Activated naive CD8-positive, alpha-beta T cell treated with anti-CD3 and anti-CD28 coated beads for 36 hours (primary cell): ENCODE results near the gene RGS14. TPM values are rescaled to one million over a fixed set of nuclear protein-coding genes. Genes with fewer than 3 reads are reported as not detected.
"Not testable (repeated sequence)": the region's sequence is repeated elsewhere in the genome, so short reads cannot be mapped to it uniquely, and the experiment has no call there.

Experiments used
- DNase-seq: peaks from one replicate; pipeline ENCODE4 v3.0.0; 2021
- H3K27ac Mint-ChIP-seq: one replicate; pipeline ENCODE4 v1.8.0; 2022; ENCODE audit warnings: mild to moderate bottlenecking, moderate library complexity, mixed read lengths
- H3K27me3 Mint-ChIP-seq: one replicate; pipeline ENCODE4 v1.8.0; 2022; ENCODE audit warnings: mild to moderate bottlenecking, mixed read lengths
- H3K36me3 Mint-ChIP-seq: one replicate; pipeline ENCODE4 v1.8.0; 2021; ENCODE audit warnings: mild to moderate bottlenecking, mixed read lengths
- H3K4me1 Mint-ChIP-seq: one replicate; pipeline ENCODE4 v1.8.0; 2021; ENCODE audit warnings: mixed read lengths
- H3K4me3 Mint-ChIP-seq: one replicate; pipeline ENCODE4 v1.8.0; 2022; ENCODE audit warnings: mild to moderate bottlenecking, moderate library complexity, mixed read lengths
- H3K9me3 Mint-ChIP-seq: one replicate; pipeline ENCODE4 v1.8.0; 2022; ENCODE audit warnings: mixed read lengths
- total RNA-seq, 2 experiments: library from RNA; stranded (reverse); gene quantifications; one replicate each; pipeline ENCODE4 v1.2.3, GENCODE V29; 2021

RGS14 gene
- total RNA-seq, 2 experiments from 2014 or later: 38.9 to 41.2 TPM

- peak within 1 kb of the TSS; percentile 100 for H3K27ac Mint-ChIP-seq
- peaks cover 14% of the 10 kb centered on the region for H3K36me3 Mint-ChIP-seq
- peak; percentile 93 for DNase-seq
- H3K27me3 Mint-ChIP-seq: no peaks in the 10 kb centered on the region
- H3K4me3 Mint-ChIP-seq: peak within 1 kb of the TSS; percentile 97
- H3K9me3 Mint-ChIP-seq: peaks cover 10% of the 10 kb centered on the region
- peaks cover 48% of the 10 kb centered on the region for H3K4me1 Mint-ChIP-seq
Observed at GRCh38 chr5:177351392-177352329, 6.1 kb upstream of the RGS14 start, which contains the start of gene LMAN2. Gene LMAN2, minus strand, starts transcription at chr5:177351668. Its CDS starts 21 bp downstream, at chr5:177351647.

- no peaks in the 10 kb centered on the region for H3K27me3 Mint-ChIP-seq
- DNase-seq: no peak
- H3K4me1 Mint-ChIP-seq: peaks cover 47% of the 10 kb centered on the region
- H3K36me3 Mint-ChIP-seq: peaks cover 14% of the 10 kb centered on the region
- H3K27ac Mint-ChIP-seq: no peak overlapping the region
- H3K4me3 Mint-ChIP-seq: no peak overlapping the region
- peaks cover 10% of the 10 kb centered on the region for H3K9me3 Mint-ChIP-seq
Observed at GRCh38 chr5:177353093-177353492, 4.6 kb upstream of the RGS14 start.

GRCh38 chr5:177354256-177354655 is 3.5 kb upstream of the RGS14 start:
- Mint-ChIP-seq H3K4me1 (peaks cover 53% of the 10 kb centered on the region), H3K36me3 (peaks cover 14% of the 10 kb centered on the region), H3K4me3 (no peak overlapping the region), H3K9me3 (peaks cover 10% of the 10 kb centered on the region), H3K27me3 (no peaks in the 10 kb centered on the region), H3K27ac (no peak overlapping the region)
- DNase-seq: no peak

- H3K36me3 Mint-ChIP-seq: peaks cover 12% of the 10 kb centered on the region
- H3K9me3 Mint-ChIP-seq: peaks cover 10% of the 10 kb centered on the region
- H3K4me3 Mint-ChIP-seq: no peak overlapping the region
- H3K27ac Mint-ChIP-seq: no peak overlapping the region
- peaks cover 55% of the 10 kb centered on the region for H3K4me1 Mint-ChIP-seq
- no peaks in the 10 kb centered on the region for H3K27me3 Mint-ChIP-seq
- DNase-seq: no peak
Observed at GRCh38 chr5:177354711-177355110, 3.0 kb upstream of the RGS14 start.

DNA sequence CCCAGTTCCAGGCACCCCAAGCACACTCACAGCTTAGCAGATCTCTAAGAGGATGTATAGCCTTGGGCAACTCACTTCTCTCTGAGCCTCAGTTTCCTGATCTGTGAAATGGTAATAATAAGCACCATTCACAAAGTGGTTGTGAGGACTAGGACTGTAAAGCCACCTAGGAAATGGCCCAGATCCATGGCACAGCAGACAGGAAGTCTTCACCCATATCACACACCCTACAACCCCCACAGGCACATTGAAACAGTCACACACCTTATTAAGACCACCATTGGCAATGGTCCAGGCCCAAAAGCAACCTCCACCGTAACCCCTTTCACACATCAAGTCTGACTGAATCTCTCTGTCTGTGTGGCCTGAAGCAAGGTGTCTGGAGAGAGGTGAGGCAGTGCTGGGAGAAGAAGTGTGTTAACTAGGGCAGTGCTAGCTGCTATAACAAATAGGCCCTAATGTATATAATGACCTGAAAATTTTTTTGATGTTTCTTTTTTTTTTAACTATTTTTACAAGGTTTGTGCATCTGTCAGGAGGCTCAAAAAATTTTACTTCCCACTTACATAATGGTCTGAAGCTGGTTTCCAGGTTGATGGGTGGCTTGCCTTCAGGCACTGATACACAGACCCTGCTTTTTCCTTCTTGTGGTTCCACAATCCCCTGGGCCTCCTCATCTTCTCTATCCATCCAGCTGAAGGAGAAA is 2.4 kb upstream of the RGS14 start:
- H3K9me3 Mint-ChIP-seq: peaks cover 10% of the 10 kb centered on the region
- no peak overlapping the region for H3K4me3 Mint-ChIP-seq
- peaks cover 56% of the 10 kb centered on the region for H3K4me1 Mint-ChIP-seq
- DNase-seq: no peak
- no peak overlapping the region for H3K27ac Mint-ChIP-seq
- H3K36me3 Mint-ChIP-seq: peaks cover 12% of the 10 kb centered on the region
- H3K27me3 Mint-ChIP-seq: no peaks in the 10 kb centered on the region

- H3K4me1 Mint-ChIP-seq: peaks cover 54% of the 10 kb centered on the region
- no peak for DNase-seq
- H3K36me3 Mint-ChIP-seq: peaks cover 12% of the 10 kb centered on the region
- H3K27ac Mint-ChIP-seq: no peak overlapping the region
- peaks cover 10% of the 10 kb centered on the region for H3K9me3 Mint-ChIP-seq
- no peak overlapping the region for H3K4me3 Mint-ChIP-seq
- no peaks in the 10 kb centered on the region for H3K27me3 Mint-ChIP-seq
Observed at GRCh38 chr5:177355868-177356168, 1.9 kb upstream of the RGS14 start.

DNA sequence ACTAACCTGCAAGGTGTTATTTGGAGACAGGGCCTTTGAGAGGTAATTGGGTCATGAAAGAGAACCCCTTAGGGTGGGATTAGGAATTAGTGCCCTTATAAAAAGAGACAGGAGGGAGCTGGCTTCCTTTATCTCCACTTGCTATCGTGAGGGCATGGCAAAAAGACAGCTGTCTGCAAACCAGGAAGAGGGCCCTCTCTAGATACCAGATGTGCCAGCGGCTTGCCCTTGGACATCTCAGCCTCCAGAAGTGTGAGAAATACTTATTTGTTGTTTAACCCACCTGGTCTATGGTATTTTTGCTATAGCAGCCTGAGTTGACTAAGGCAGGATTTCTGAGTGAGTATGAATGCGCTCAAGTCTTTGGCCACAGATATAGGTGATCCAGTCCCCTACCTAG is 978 bp upstream of the RGS14 start:
- Mint-ChIP-seq H3K9me3 (peaks cover 10% of the 10 kb centered on the region), H3K36me3 (peaks cover 13% of the 10 kb centered on the region), H3K4me3 (peak overlapping the region; percentile 92), H3K27me3 (no peaks in the 10 kb centered on the region), H3K4me1 (peaks cover 61% of the 10 kb centered on the region), H3K27ac (peak overlapping the region; percentile 87)
- DNase-seq: no peak

DNA sequence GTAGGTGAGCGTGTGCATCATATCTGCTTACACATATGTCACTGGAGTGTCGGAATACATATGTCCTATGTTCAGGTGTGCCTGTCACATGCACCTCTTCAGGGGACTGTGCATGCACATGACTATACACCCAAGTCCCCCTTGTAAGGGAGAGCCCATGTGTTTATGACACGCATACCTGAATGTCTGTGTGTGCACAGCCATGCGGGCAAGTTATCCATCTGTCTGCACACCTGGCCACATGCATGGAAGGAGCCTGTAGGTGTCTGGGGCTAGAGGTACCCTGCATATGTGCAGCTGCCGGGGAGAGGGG is 622 bp upstream of the RGS14 start:
- H3K4me3 Mint-ChIP-seq: peak overlapping the region; percentile 92

DNA sequence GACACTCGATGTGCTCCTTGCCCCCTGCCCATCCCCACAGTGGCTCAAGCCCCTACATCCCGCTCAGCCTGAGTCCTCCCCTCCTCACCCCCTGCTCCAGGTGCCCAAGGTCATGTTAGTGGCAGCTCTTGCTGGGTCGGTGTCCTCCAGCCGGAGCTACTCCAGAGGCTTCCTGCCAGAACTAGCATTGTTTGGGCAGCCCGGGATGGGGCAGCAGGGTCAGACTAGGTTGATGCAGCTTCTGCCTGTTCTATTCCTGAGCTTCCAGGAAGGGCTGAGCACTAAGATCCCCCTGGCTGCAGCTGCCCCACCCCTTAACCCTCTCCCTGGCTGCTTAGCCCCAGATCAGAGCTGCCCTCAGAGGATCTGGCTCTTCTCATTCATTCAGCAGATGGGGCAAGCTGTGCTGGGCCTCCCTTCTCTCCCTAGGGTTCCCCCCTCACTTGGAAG is 671 bp downstream of the RGS14 start:
- H3K4me1 Mint-ChIP-seq: peaks cover 72% of the 10 kb centered on the region
- DNase-seq: no peak
- H3K4me3 Mint-ChIP-seq: peak overlapping the region; percentile 92
- peaks cover 14% of the 10 kb centered on the region for H3K36me3 Mint-ChIP-seq
- peaks cover 10% of the 10 kb centered on the region for H3K9me3 Mint-ChIP-seq
- H3K27me3 Mint-ChIP-seq: no peaks in the 10 kb centered on the region
- H3K27ac Mint-ChIP-seq: peak overlapping the region; percentile 86

More for the DNA sequence above, 622 bp upstream of the RGS14 start:
- Mint-ChIP-seq H3K27ac (peak overlapping the region; percentile 87), H3K9me3 (peaks cover 10% of the 10 kb centered on the region), H3K4me1 (peaks cover 62% of the 10 kb centered on the region), H3K36me3 (peaks cover 14% of the 10 kb centered on the region), H3K27me3 (no peaks in the 10 kb centered on the region)
- no peak for DNase-seq

DNA sequence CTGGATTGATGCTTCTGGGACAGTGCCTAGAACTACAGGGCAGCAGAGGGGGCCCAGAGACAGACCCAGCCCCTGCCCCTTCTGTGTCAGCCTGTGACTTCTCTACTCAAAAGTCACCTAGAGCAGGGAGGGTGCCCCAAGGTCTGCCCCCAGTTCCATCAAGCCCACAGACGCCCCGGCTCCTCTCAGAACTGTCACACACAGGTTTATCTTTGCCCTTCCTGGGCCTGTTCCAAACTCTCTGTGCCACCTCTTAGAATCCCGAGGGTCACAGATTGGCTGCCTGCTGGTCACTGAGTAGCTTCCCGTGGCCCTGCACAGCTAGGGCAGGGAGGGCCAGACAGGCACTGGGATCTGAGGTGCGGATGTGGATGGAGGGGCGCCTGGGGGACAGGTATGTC is 1.7 kb downstream of the RGS14 start:
- Mint-ChIP-seq H3K27me3 (no peaks in the 10 kb centered on the region), H3K36me3 (peaks cover 14% of the 10 kb centered on the region), H3K4me3 (peak overlapping the region; percentile 92), H3K27ac (peak overlapping the region; percentile 86), H3K9me3 (peaks cover 10% of the 10 kb centered on the region), H3K4me1 (peaks cover 79% of the 10 kb centered on the region)
- no peak for DNase-seq

- Mint-ChIP-seq H3K36me3 (peaks cover 14% of the 10 kb centered on the region), H3K27ac (peak overlapping the region; percentile 86), H3K4me3 (peak overlapping the region; percentile 92), H3K27me3 (no peaks in the 10 kb centered on the region), H3K9me3 (peaks cover 6% of the 10 kb centered on the region), H3K4me1 (peaks cover 82% of the 10 kb centered on the region)
- no peak for DNase-seq
Observed at GRCh38 chr5:177359860-177360259, 2.1 kb downstream of the RGS14 start.

DNA sequence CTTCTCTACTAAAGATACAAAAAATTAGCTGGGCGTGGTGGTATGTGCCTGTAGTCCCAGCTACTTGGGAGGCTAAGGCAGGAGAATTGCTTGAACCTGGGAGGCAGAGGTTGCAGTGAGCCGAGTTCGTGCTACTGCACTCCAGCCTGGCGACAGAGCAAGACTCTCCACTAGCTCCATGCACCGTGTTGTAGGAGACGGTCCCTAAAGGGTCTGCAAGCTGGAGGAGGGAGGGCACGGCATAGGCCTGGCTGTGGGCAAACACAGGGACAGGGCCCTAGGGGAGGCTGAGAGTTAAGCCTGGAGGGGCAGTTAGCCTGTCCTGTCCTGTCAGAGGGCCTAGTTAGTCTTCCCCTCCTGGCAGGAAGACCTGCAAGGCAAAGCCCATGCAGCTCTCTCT is 3.0 kb downstream of the RGS14 start:
- peaks cover 83% of the 10 kb centered on the region for H3K4me1 Mint-ChIP-seq
- H3K36me3 Mint-ChIP-seq, H3K27me3 Mint-ChIP-seq, H3K9me3 Mint-ChIP-seq, DNase-seq, H3K4me3 Mint-ChIP-seq: not testable (repeated sequence)
- H3K27ac Mint-ChIP-seq: peak overlapping the region; percentile 29

DNA sequence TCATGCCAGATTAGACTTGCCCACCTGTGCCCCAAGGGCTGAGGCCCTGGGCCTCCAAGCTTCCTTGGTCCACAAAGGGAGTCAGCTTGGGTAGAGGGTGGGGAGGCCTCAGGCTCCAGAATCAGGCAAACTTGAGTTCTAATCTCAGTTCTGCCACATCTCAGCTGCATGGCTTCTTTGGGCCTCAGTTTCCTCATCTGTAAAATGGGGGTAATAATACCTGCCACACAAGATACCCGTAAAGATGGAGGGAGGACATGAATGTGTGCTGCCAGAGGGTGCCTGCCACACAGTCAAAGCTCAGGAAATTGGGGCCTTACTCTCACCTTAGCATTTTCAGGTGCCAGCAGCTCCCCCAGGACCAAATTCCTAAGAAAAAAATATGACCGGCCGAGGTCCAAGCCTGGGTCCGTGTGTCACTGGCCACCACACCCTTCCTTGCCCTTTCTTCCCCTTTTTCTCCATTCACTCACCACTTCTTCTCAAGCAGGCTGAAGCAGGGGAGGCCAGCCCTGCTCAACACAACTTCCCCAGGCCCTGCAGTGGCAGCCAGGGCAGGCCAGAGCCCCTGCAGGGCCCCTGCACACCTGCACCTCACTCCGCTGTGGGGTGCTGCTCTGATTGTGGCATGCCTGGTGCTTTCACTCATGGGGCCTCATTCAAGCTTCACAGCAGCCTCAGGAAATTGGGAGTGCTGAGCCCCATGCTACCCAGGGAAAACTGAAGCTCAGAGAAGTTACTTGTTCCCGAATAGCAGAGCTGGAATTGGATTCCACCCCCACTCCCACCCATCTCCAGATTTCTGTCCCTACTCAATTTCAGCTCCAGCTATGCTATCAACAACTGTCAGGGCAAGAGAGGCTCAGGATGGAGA is 3.9 kb downstream of the RGS14 start:
- Mint-ChIP-seq H3K4me1 (peaks cover 78% of the 10 kb centered on the region), H3K4me3 (peak overlapping the region; percentile 69), H3K27me3 (no peaks in the 10 kb centered on the region), H3K9me3 (no peaks in the 10 kb centered on the region), H3K27ac (peak overlapping the region; percentile 83), H3K36me3 (peaks cover 6% of the 10 kb centered on the region)
- peak; percentile 40 for DNase-seq

- Mint-ChIP-seq H3K36me3 (peaks cover 6% of the 10 kb centered on the region), H3K4me1 (peaks cover 74% of the 10 kb centered on the region), H3K9me3 (no peaks in the 10 kb centered on the region), H3K27me3 (no peaks in the 10 kb centered on the region), H3K4me3 (peak overlapping the region; percentile 69), H3K27ac (peak overlapping the region; percentile 83)
- no peak for DNase-seq
Observed at GRCh38 chr5:177362292-177362609, 4.5 kb downstream of the RGS14 start.
